ENCODE measurements around the gene TNFRSF19.

Gene TNFRSF19

DNA sequence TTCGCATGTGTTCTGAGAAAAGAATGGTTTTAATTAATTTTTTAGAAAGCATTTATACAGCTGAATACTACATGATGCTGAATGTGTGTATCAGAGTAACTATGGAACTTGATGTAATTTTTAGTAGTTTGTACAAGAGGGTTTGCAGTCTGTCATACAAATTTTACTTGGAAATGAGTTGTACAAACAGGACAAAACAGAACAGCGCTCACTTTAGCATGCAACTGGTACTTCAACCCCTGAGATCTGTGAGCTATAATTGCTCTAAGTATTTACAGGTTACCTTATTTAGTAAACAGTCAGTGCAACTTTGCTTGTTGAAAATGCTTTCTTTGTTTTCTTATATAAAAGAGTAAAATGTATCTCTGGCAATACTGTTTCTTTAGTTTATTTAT, 706 bp downstream of the TNFRSF19 start:
- Histone ChIP-seq H2AFZ (ENCODE audit: low read length, unreplicated experiment) (no peak overlapping the region), H3K27me3 (ENCODE audit: insufficient read depth, low read length) (no peaks in the 10 kb centered on the region), H3K4me1 (ENCODE audit: control insufficient read depth, insufficient read depth, low read length, unreplicated experiment) (peaks cover 9% of the 10 kb centered on the region), H3K79me2 (ENCODE audit: control insufficient read depth, insufficient read depth, low read length, unreplicated experiment) (no peaks in the 10 kb centered on the region), H3K4me3 (ENCODE audit: low read depth, low read length) (no peak overlapping the region), H3K36me3 (ENCODE audit: insufficient read depth, low read length) (no peaks in the 10 kb centered on the region), H3K27ac (ENCODE audit: low read depth, low read length) (no peak overlapping the region)

GRCh38 chr13:23571431-23571830, 1.2 kb downstream of the TNFRSF19 start:
- no peak overlapping the region for H3K27ac ChIP-seq (ENCODE audit: low read depth, low read length)
- no peaks in the 10 kb centered on the region for H3K36me3 ChIP-seq (ENCODE audit: insufficient read depth, low read length)
- peaks cover 9% of the 10 kb centered on the region for H3K4me1 ChIP-seq (ENCODE audit: control insufficient read depth, insufficient read depth, low read length, unreplicated experiment)
- no peak overlapping the region for H2AFZ ChIP-seq (ENCODE audit: low read length, unreplicated experiment)
- H3K27me3 ChIP-seq (ENCODE audit: insufficient read depth, low read length): no peaks in the 10 kb centered on the region
- H3K4me3 ChIP-seq (ENCODE audit: low read depth, low read length): no peak overlapping the region
- H3K79me2 ChIP-seq (ENCODE audit: control insufficient read depth, insufficient read depth, low read length, unreplicated experiment): no peaks in the 10 kb centered on the region

DNA sequence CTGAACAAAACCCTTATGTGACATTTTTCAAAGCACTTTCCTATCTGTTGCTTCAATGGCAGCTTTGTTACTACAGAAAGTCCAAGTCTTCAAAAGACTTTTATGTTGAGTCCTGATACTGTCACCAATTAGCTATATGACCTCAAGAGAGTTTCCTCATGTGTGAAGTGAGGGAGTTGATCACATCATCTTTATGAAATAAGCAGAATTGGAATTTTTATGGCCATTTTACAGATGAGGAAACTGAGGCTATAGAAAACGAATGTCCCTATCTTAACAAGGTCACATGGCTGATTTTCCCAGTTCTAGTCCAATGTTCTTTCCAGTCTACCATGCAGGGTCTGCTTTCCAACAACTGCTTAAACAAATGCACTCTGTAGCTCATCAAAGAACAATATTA, 2.6 kb downstream of the TNFRSF19 start:
- H3K27ac ChIP-seq (ENCODE audit: low read depth, low read length): no peak overlapping the region
- no peak overlapping the region for H3K4me3 ChIP-seq (ENCODE audit: low read depth, low read length)
- peaks cover 9% of the 10 kb centered on the region for H3K4me1 ChIP-seq (ENCODE audit: control insufficient read depth, insufficient read depth, low read length, unreplicated experiment)
- no peaks in the 10 kb centered on the region for H3K79me2 ChIP-seq (ENCODE audit: control insufficient read depth, insufficient read depth, low read length, unreplicated experiment)
- no peak overlapping the region for H2AFZ ChIP-seq (ENCODE audit: low read length, unreplicated experiment)
- no peaks in the 10 kb centered on the region for H3K36me3 ChIP-seq (ENCODE audit: insufficient read depth, low read length)
- no peaks in the 10 kb centered on the region for H3K27me3 ChIP-seq (ENCODE audit: insufficient read depth, low read length)

DNA sequence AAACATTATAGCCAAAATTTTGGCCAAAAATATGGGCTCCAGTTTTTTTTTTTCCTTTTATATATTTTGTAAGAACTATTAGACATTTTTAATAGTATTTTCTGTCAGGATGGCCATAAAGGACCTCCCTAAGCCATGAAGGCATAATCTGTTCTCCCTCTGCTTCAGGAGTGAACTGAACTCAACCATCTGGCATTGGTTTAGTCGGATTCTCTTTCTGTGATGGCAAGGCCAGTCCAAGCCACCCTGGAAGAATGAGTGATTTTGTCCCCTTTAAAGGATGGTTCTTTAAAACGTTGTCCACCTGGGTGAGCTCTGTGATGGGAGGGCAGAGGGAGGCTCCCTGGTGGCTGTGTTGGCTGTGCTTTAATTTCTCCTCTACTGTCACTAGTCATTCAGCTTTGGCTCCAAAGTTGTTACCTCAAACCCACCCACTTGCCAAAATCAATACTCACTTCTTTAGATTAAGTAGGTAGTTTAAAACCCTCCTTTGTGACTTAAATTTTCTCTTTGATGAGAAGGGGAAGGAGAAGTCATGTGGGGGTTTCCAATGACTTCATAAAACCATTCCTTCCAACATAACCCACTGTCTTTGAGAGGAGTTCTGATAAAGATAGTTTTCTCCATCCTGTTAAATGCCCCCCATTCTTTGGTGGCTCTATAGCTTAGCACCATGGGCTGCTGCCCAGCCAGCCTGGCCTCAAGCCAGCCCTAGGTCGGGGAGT, 4.4 kb downstream of the TNFRSF19 start:
- Histone ChIP-seq H3K36me3 (ENCODE audit: insufficient read depth, low read length) (no peaks in the 10 kb centered on the region), H3K27ac (ENCODE audit: low read depth, low read length) (no peak overlapping the region), H3K79me2 (ENCODE audit: control insufficient read depth, insufficient read depth, low read length, unreplicated experiment) (no peaks in the 10 kb centered on the region), H3K27me3 (ENCODE audit: insufficient read depth, low read length) (no peaks in the 10 kb centered on the region), H2AFZ (ENCODE audit: low read length, unreplicated experiment) (no peak overlapping the region), H3K4me1 (ENCODE audit: control insufficient read depth, insufficient read depth, low read length, unreplicated experiment) (peaks cover 9% of the 10 kb centered on the region), H3K4me3 (ENCODE audit: low read depth, low read length) (no peak overlapping the region)

GRCh38 chr13:23575632-23576031, 5.4 kb downstream of the TNFRSF19 start:
- Histone ChIP-seq H3K36me3 (ENCODE audit: insufficient read depth, low read length) (no peaks in the 10 kb centered on the region), H3K4me1 (ENCODE audit: control insufficient read depth, insufficient read depth, low read length, unreplicated experiment) (peaks cover 3% of the 10 kb centered on the region), H2AFZ (ENCODE audit: low read length, unreplicated experiment) (no peak overlapping the region), H3K27me3 (ENCODE audit: insufficient read depth, low read length) (no peaks in the 10 kb centered on the region), H3K4me3 (ENCODE audit: low read depth, low read length) (no peak overlapping the region), H3K79me2 (ENCODE audit: control insufficient read depth, insufficient read depth, low read length, unreplicated experiment) (no peaks in the 10 kb centered on the region), H3K27ac (ENCODE audit: low read depth, low read length) (no peak overlapping the region)

GRCh38 chr13:23578411-23579071, 8.3 kb downstream of the TNFRSF19 start:
- H3K4me1 ChIP-seq (ENCODE audit: control insufficient read depth, insufficient read depth, low read length, unreplicated experiment): peaks cover 3% of the 10 kb centered on the region
- H3K27me3 ChIP-seq (ENCODE audit: insufficient read depth, low read length): no peaks in the 10 kb centered on the region
- H3K79me2 ChIP-seq (ENCODE audit: control insufficient read depth, insufficient read depth, low read length, unreplicated experiment): no peaks in the 10 kb centered on the region
- peak overlapping the region; percentile 85 for H3K4me3 ChIP-seq (ENCODE audit: low read depth, low read length)
- H3K27ac ChIP-seq (ENCODE audit: low read depth, low read length): peak overlapping the region; percentile 5; the same call in 1 of the 2 replicates
- no peaks in the 10 kb centered on the region for H3K36me3 ChIP-seq (ENCODE audit: insufficient read depth, low read length)
- H2AFZ ChIP-seq (ENCODE audit: low read length, unreplicated experiment): peak overlapping the region; percentile 59

DNA sequence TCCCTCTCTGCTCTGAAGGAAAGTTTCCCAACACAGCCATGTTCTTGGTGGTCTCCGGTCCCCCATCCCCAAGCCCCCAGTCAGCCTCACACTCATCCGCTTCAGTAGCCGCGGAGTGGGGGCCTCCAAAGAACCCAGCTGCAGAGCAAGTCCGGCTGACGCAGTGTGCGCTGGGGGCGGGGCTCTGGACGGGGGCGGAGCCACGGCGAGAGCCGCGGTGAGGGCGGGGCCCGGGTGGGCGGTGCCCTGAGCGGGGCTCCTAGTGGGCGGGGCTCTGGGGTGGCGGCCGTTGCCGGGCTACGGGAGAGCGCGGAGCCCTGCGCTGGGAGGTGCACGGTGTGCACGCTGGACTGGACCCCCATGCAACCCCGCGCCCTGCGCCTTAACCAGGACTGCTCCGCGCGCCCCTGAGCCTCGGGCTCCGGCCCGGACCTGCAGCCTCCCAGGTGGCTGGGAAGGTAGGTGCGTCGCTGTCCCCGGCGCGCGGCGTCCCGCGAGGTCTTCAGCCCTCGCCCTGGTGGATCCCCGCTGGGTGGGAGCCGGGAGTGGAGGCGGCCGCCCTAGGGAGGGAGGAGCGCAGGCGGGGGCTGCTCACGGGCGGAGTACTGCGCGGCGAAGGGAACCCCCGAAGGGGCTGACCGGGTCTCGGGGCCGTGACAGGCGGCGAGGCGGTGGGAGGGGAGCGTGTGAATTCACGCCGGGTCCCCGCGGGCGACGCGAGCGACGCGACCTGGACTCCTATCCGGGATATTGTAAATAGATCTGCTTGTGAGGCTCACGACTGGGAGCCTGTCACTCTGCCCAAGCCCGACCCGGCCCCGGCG, 9.1 kb downstream of the TNFRSF19 start:
- no peaks in the 10 kb centered on the region for H3K79me2 ChIP-seq (ENCODE audit: control insufficient read depth, insufficient read depth, low read length, unreplicated experiment)
- peak overlapping the region; percentile 5; the same call in 1 of the 2 replicates for H3K27ac ChIP-seq (ENCODE audit: low read depth, low read length)
- no peaks in the 10 kb centered on the region for H3K36me3 ChIP-seq (ENCODE audit: insufficient read depth, low read length)

DNA sequence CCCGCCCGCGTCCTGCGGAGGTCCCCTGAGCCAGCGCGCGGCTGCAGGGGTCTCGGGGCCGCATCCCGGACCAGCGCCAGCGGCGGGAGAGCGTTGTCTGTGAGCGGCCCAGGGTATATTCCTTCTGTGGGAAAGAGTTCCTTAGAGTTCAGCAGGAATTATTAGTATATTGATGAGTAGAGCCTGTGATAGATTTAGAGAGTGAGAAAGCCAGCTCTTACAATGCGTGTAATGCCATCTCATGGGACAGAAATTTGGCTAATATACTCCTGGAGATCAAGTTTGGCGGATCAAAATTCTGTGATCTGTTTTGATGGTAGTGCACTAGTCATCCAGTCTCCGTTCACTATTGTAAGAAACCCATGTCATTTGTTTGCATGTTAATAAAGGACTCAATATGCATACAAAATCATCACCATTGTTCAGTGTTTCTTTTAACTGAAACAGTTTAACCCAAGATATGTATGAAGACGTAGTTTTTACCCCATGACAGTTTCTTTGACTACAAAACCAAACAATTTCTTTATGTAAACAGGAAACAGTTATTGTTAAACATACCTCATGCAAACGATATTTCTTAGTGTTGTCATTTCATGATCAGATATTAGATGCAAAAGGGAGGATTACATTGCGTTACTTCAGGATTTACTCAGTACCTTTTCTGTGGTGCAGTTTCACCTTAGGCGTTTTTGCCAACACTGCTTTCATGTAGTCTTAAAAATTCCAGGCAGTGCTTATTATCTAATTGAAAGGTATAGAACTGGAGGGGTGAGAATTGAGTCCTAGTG, 9.9 kb downstream of the TNFRSF19 start:
- Histone ChIP-seq H3K79me2 (ENCODE audit: control insufficient read depth, insufficient read depth, low read length, unreplicated experiment) (no peaks in the 10 kb centered on the region), H3K36me3 (ENCODE audit: insufficient read depth, low read length) (no peaks in the 10 kb centered on the region), H3K27me3 (ENCODE audit: insufficient read depth, low read length) (no peaks in the 10 kb centered on the region), H3K4me1 (ENCODE audit: control insufficient read depth, insufficient read depth, low read length, unreplicated experiment) (peaks cover 3% of the 10 kb centered on the region), H3K4me3 (ENCODE audit: low read depth, low read length) (peak overlapping the region; percentile 85), H3K27ac (ENCODE audit: low read depth, low read length) (no peak overlapping the region), H2AFZ (ENCODE audit: low read length, unreplicated experiment) (peak overlapping the region; percentile 71)

More for the DNA sequence above, 9.1 kb downstream of the TNFRSF19 start:
- Histone ChIP-seq H3K27me3 (ENCODE audit: insufficient read depth, low read length) (no peaks in the 10 kb centered on the region), H2AFZ (ENCODE audit: low read length, unreplicated experiment) (peak overlapping the region; percentile 71), H3K4me1 (ENCODE audit: control insufficient read depth, insufficient read depth, low read length, unreplicated experiment) (peaks cover 3% of the 10 kb centered on the region), H3K4me3 (ENCODE audit: low read depth, low read length) (peak overlapping the region; percentile 85)

- H3K27ac ChIP-seq (ENCODE audit: low read depth, low read length): no peak overlapping the region
- H3K79me2 ChIP-seq (ENCODE audit: control insufficient read depth, insufficient read depth, low read length, unreplicated experiment): no peaks in the 10 kb centered on the region
- peak overlapping the region; percentile 85 for H3K4me3 ChIP-seq (ENCODE audit: low read depth, low read length)
- H3K36me3 ChIP-seq (ENCODE audit: insufficient read depth, low read length): no peaks in the 10 kb centered on the region
- no peak overlapping the region for H2AFZ ChIP-seq (ENCODE audit: low read length, unreplicated experiment)
- H3K4me1 ChIP-seq (ENCODE audit: control insufficient read depth, insufficient read depth, low read length, unreplicated experiment): peaks cover 3% of the 10 kb centered on the region
- H3K27me3 ChIP-seq (ENCODE audit: insufficient read depth, low read length): no peaks in the 10 kb centered on the region
These were observed 10.5 kb downstream of the TNFRSF19 start for GRCh38 chr13:23580684-23581060.

DNA sequence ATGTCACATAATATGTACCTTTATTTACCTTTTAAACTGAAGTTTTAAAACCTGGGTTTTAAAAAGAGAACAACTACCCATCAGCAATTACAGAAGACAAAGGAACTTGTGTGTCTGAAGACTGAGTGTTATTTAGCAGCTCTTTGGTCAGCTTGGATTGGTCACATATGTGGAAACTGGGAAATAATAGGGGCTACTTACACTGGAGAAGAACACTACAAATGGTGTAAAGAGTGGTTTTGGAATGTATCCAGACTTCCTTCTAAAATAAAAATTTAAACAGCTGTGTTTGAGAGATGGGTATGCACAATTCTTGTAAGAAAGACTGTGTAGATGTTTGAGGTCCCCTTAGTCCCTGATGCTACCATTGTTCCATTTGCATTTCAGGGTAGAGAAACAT, 13.3 kb downstream of the TNFRSF19 start:
- H3K36me3 ChIP-seq (ENCODE audit: insufficient read depth, low read length): no peaks in the 10 kb centered on the region
- H3K4me1 ChIP-seq (ENCODE audit: control insufficient read depth, insufficient read depth, low read length, unreplicated experiment): peaks cover 3% of the 10 kb centered on the region
- no peak overlapping the region for H3K4me3 ChIP-seq (ENCODE audit: low read depth, low read length)
- no peak overlapping the region for H3K27ac ChIP-seq (ENCODE audit: low read depth, low read length)
- H2AFZ ChIP-seq (ENCODE audit: low read length, unreplicated experiment): no peak overlapping the region
- no peaks in the 10 kb centered on the region for H3K27me3 ChIP-seq (ENCODE audit: insufficient read depth, low read length)
- no peaks in the 10 kb centered on the region for H3K79me2 ChIP-seq (ENCODE audit: control insufficient read depth, insufficient read depth, low read length, unreplicated experiment)
